LNCAP (cell line): ENCODE data around the gene MAMSTR.

Experiments
- CTCF ChIP-seq: fragments of 450-650 bp; IDR thresholded peaks from 2 replicates; pipeline ENCODE4 v1.5.1; 2017; ENCODE audit warnings: mild to moderate bottlenecking

The MAMSTR gene

GRCh38 chr19:48708471-48708870 lies 11.1 kb downstream of the MAMSTR start:
- no peak for TF ChIP-seq CTCF

DNA sequence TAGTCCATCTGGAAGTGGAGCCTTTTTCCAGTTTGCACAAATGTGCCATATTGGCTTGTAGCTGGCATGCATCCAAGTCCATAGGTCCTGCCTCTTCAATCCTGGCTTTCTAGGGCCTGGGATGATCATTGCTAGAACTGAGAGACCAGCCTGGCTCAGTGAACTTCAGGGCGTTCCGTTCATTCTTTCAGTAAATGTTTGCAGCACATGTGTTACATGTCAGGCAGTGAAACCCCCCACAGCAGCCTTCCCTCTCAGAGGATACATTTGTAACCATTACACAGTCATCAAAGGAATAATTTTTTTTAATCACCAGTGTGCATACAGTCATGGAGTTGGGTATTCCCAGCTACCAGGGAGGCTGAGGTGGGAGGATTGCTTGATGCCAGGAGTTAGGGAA lies 14.1 kb downstream of the MAMSTR start:
- TF ChIP-seq CTCF: no peak

DNA sequence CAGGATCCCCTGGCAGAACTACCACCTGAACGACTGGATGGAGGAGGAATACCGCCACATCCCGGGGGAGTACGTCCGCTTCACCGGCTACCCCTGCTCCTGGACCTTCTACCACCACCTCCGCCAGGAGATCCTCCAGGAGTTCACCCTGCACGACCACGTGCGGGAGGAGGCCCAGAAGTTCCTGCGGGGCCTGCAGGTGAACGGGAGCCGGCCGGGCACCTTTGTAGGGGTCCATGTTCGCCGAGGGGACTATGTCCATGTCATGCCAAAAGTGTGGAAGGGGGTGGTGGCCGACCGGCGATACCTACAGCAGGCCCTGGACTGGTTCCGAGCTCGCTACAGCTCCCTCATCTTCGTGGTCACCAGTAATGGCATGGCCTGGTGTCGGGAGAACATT lies 16.2 kb downstream of the MAMSTR start:
- TF ChIP-seq CTCF: no peak

GRCh38 chr19:48702701-48703100 lies 16.8 kb downstream of the MAMSTR start:
- TF ChIP-seq CTCF: no peak

- no peak for TF ChIP-seq CTCF
These were observed 21.5 kb downstream of the MAMSTR start for GRCh38 chr19:48698046-48698445.

GRCh38 chr19:48696353-48697010 lies 23.0 kb downstream of the MAMSTR start:
- TF ChIP-seq CTCF: no peak

- TF ChIP-seq CTCF: no peak
These were observed 23.7 kb downstream of the MAMSTR start, which contains the start of gene FUT2 for GRCh38 chr19:48695743-48696352. FUT2 (plus strand) TSS chr19:48695971; CDS start chr19:48702957, 6,986 bp downstream.
